ENCODE data around the gene PFKFB2.
A peak's percentile ranks its signal among the peaks of the same experiment; 100 is the strongest.

Gene PFKFB2

GRCh38 chr1:207093944-207094343, 40.9 kb downstream of the PFKFB2 start:
- DNase-seq = no peak

- peak; percentile 31 for DNase-seq
These were observed 44.8 kb downstream of the PFKFB2 start for GRCh38 chr1:207097871-207098324.

GRCh38 chr1:207101720-207102119, 48.6 kb downstream of the PFKFB2 start:
- no peak for DNase-seq

- no peak for DNase-seq
These were observed 49.1 kb downstream of the PFKFB2 start for GRCh38 chr1:207102146-207102545.

GRCh38 chr1:207102659-207103058, 49.6 kb downstream of the PFKFB2 start:
- DNase-seq = no peak

GRCh38 chr1:207103892-207104373, 50.9 kb downstream of the PFKFB2 start, which contains the start of gene C4BPA:
C4BPA (plus strand) TSS chr1:207104233; CDS start chr1:207113026, 8,793 bp downstream.
- DNase-seq = no peak

- DNase-seq = no peak
These were observed 55.9 kb downstream of the PFKFB2 start for GRCh38 chr1:207109004-207109403.

GRCh38 chr1:207112616-207113296, 59.7 kb downstream of the PFKFB2 start:
- no peak for DNase-seq

- no peak for DNase-seq
These were observed 62.2 kb downstream of the PFKFB2 start for GRCh38 chr1:207115269-207115668.

- no peak for DNase-seq
These were observed 71.3 kb downstream of the PFKFB2 start for GRCh38 chr1:207124389-207124788.

- no peak for DNase-seq
These were observed 75.4 kb downstream of the PFKFB2 start for GRCh38 chr1:207128336-207128921.

- no peak for DNase-seq
These were observed 76.0 kb downstream of the PFKFB2 start for GRCh38 chr1:207129053-207129452.
